Measurements from ENCODE around the gene ALOX15.

- TF ChIP-seq POLR2AphosphoS5 (IDR thresholded peaks at IDR 0.05): no peak
- TF ChIP-seq CTCF (IDR thresholded peaks at IDR 0.05 in 8 of 11, conservative IDR thresholded peaks at IDR 0.05 in 3 of 11): peak in 1 of 11 experiments; percentile 34
These were observed 57.7 kb downstream of the ALOX15 start for GRCh38 chr17:4583782-4584100.

All from spleen (tissue), 7 donors.